Measurements from ENCODE around the gene ATOSA.

The ATOSA gene

GRCh38 chr15:52645916-52646315, 33.3 kb downstream of the ATOSA start:
- no peak for DNase-seq

- DNase-seq = no peak
Measured at GRCh38 chr15:52642386-52643361, 36.5 kb downstream of the ATOSA start.

- no peak for DNase-seq
Measured at GRCh38 chr15:52636459-52636858, 42.7 kb downstream of the ATOSA start.

- DNase-seq = no peak
Measured at GRCh38 chr15:52635908-52636307, 43.3 kb downstream of the ATOSA start.

Measured in GDM1 (cell line).